ENCODE results near the gene ZNF628. TPM values are rescaled to one million over a fixed set of nuclear protein-coding genes. Genes with fewer than 3 reads are reported as not detected.

ZNF628 gene
- polyA plus RNA-seq, 1 experiment = 0.12 TPM

DNA sequence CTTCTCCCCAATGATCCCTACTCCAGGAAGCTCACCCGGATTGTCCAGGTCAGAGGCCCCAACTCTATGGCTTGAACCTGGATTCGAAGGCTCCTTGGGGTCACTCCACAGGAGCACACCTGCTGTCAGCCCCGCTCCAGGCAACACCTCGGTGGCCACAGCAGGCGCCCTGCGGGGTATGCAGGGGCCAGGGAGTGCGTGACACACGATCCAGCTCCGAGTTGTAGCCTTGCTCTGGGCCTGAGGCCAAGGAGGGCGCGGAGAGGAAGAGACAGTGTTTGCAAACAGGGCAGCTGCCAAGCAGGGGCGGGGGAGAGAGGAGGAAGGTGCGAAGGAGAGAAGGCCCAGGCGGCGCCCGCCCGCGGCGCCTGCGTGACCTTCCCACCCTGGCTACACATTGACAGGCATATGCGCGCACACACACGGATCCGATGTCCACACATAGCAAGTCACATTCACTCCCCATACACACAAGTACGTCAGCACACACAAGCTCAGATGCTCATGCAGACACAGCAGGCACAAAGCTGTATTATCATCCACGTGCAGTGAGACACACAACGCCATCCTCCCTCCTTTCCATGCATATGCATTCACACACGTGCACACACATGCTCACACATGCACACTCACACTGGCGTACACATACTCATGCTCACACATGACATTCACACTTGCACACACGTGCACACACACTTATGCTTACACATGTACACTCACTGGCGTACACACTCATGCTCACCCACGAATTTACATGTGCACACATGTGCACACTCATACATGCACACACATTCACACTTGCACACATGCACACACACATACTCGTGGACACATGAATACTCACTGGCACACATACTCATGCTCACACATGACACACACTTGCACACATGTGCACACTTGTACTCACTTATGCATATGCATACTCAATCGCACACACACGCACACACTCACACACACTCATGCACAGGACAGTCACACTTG, 50.1 kb downstream of the ZNF628 start:
- Histone ChIP-seq H3K27me3 (ENCODE audit: control insufficient read depth, insufficient read depth, low read length) (no peaks in the 10 kb centered on the region), H3K27ac (ENCODE audit: low read depth, low read length) (no peak overlapping the region), H3K9me3 (ENCODE audit: control insufficient read depth, insufficient read depth, low read length) (no peaks in the 10 kb centered on the region), H3K4me3 (ENCODE audit: low read depth, low read length) (no peak overlapping the region)
- DNase-seq (ENCODE audit: low read depth, low spot score) = no peak
- CTCF ChIA-PET = interaction anchor here (1.5 kb wide), 2 partner anchors 10 to 80 kb away, joined by 4 to 5 read pairs; no protein-coding TSS in a partner anchor
- TF ChIP-seq, protein P1, sequence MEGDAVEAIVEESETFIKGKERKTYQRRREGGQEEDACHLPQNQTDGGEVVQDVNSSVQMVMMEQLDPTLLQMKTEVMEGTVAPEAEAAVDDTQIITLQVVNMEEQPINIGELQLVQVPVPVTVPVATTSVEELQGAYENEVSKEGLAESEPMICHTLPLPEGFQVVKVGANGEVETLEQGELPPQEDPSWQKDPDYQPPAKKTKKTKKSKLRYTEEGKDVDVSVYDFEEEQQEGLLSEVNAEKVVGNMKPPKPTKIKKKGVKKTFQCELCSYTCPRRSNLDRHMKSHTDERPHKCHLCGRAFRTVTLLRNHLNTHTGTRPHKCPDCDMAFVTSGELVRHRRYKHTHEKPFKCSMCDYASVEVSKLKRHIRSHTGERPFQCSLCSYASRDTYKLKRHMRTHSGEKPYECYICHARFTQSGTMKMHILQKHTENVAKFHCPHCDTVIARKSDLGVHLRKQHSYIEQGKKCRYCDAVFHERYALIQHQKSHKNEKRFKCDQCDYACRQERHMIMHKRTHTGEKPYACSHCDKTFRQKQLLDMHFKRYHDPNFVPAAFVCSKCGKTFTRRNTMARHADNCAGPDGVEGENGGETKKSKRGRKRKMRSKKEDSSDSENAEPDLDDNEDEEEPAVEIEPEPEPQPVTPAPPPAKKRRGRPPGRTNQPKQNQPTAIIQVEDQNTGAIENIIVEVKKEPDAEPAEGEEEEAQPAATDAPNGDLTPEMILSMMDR (IDR thresholded peaks at IDR 0.05; ENCODE audit: low read depth, low read length) = no peak
- POLR2A ChIA-PET = interaction anchor here (0.6 to 1.3 kb wide), 7 partner anchors 22 to 98 kb away, joined by 3 to 9 read pairs (median 5); partner anchors contain the start of genes FIZ1, ZNF784 and ZNF865

DNA sequence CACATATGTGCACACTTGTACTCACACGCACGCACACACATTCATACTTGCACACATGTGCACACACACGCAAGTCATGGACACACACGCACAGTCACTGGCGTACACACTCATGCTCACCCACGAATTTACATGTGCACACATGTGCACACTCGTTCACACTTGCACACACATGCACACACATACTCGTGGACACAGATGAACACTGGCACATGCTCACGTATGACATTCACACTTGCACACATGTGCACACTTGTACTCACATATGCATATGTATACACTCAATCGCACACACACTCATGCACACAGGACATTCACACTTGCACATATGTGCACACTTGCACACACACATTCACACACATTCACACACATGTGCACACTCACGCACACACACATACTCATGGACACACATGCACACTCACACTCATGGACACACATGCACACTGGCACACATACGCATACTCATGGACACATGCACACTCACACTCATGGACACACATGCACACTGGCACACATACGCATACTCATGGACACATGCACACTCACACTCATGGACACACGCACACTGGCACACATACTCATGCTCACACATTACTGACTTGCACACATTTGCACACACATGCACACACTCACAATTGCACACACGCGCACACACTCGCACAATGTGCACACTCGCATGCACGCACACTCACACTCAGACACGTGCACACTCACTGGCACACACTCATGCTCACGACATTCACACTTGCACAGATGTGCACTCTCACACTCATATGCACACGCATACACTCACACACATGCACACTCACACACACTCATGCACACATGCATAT, 51.0 kb downstream of the ZNF628 start:
- POLR2A ChIA-PET = interaction anchor here (0.8 to 1.3 kb wide), 6 partner anchors 21 to 97 kb away, joined by 3 to 9 read pairs (median 4); partner anchors contain the start of genes FIZ1 and ZNF784
- no peak for DNase-seq (ENCODE audit: low read depth, low spot score)
- Histone ChIP-seq H3K27ac (ENCODE audit: low read depth, low read length) (no peak overlapping the region), H3K9me3 (ENCODE audit: control insufficient read depth, insufficient read depth, low read length) (no peaks in the 10 kb centered on the region), H3K27me3 (ENCODE audit: control insufficient read depth, insufficient read depth, low read length) (no peaks in the 10 kb centered on the region), H3K4me3 (ENCODE audit: low read depth, low read length) (no peak overlapping the region)
- TF ChIP-seq, protein P1 (IDR thresholded peaks at IDR 0.05; ENCODE audit: low read depth, low read length) = no peak
- CTCF ChIA-PET = interaction anchor here (0.7 to 1.5 kb wide), 3 partner anchors 15 to 105 kb away, joined by 3 to 5 read pairs (median 4); no protein-coding TSS in a partner anchor

DNA sequence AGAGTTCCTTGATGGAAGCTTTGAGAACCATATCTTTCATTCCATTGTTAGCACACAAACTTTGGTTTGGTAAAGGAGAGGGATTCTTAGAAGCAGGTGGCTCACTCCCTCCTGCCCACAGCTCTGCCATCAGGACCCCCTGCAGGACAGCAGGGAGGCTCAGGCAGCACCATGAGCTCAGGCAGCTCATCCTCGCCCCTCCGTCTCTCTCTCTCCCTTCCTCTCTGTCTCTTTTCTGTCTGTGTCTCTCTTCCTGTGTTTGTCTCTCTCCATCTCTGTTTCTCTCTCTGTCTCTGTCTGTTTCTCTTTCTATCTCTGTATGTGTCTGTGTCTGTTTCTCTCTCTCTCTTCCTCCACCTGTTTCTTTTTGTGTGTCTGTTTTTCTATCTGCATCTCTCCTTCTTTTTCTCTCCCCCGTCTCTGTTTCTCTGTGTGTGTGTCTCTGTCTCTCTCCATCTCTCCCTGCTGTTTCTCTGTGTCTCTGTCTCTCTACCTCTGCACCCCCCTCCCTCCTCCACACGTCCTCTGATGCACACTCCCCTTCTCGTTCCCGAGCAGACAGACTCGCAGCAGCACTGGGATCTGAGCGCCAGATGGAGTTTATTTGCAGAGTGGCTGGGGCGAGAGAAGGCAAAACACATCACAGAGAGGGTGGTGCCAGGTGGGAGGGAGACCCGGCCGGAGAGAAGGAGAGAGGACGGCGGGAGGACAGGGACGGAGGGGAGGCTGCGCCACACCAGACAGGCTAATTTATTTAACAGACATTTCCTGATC, 51.8 kb downstream of the ZNF628 start:
- DNase-seq (ENCODE audit: low read depth, low spot score) = no peak
- ChIA-PET POLR2A (interaction anchor here (0.7 to 1.0 kb wide), 2 partner anchors 8 to 71 kb away, joined by 3 to 4 read pairs; partner anchors contain the start of gene FIZ1), CTCF (interaction anchor here (0.7 to 1.3 kb wide), 3 partner anchors 16 to 104 kb away, joined by 3 to 4 read pairs (median 3); no protein-coding TSS in a partner anchor)
- Histone ChIP-seq H3K9me3 (ENCODE audit: control insufficient read depth, insufficient read depth, low read length) (no peaks in the 10 kb centered on the region), H3K27me3 (ENCODE audit: control insufficient read depth, insufficient read depth, low read length) (no peaks in the 10 kb centered on the region), H3K27ac (ENCODE audit: low read depth, low read length) (no peak overlapping the region), H3K4me3 (ENCODE audit: low read depth, low read length) (no peak overlapping the region)
- TF ChIP-seq, protein P1 (IDR thresholded peaks at IDR 0.05; ENCODE audit: low read depth, low read length) = no peak

DNA sequence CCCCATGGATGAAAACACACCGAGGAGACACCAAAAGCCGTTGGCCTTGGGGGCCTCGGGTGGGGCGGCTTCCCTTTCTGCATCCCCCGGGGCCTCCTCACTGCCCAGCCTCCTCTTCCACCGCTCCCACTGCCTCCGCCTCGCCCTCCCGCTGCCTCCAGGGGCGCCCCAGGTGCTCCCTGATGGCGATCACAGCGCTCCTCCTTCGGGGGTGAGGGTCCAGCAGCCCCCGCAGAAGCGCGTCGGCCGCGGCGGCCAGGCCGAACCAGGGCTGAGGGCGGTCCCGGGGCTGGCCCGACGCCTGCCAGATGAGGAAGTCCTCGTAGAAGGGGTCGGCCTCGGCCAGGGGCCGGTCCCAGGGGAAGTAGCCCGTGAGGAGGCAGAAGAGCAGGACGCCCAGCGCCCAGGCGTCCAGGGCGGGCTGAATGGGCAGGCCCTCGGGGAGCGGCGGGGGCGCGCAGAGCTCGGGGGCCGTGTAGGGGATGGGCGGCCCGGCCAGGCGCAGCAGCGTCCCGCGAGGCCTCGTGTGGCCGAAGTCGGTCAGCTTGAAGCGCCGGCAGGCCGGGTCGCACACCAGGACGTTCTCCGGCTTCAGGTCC, 53.3 kb downstream of the ZNF628 start:
- H3K27me3 ChIP-seq (ENCODE audit: control insufficient read depth, insufficient read depth, low read length) = no peaks in the 10 kb centered on the region
- H3K9me3 ChIP-seq (ENCODE audit: control insufficient read depth, insufficient read depth, low read length) = no peaks in the 10 kb centered on the region; the same call in 1 of the 2 replicates
- CTCF ChIA-PET = interaction anchor here (0.5 kb wide), 1 partner anchor 603 kb away, joined by 8 read pairs; no protein-coding TSS in a partner anchor
- POLR2A ChIA-PET = no interaction called here
- no peak overlapping the region for H3K4me3 ChIP-seq (ENCODE audit: low read depth, low read length)
- no peak for DNase-seq (ENCODE audit: low read depth, low spot score)
- no peak overlapping the region for H3K27ac ChIP-seq (ENCODE audit: low read depth, low read length)
- TF ChIP-seq, protein P1 (IDR thresholded peaks at IDR 0.05; ENCODE audit: low read depth, low read length) = no peak

All from AG04450 (cell line).